HG03045 (cell line): ENCODE measurements around the gene AEN.
"Not testable (repeated sequence)": the region's sequence is repeated elsewhere in the genome, so short reads cannot be mapped to it uniquely, and the experiment has no call there.

Experiments
- ATAC-seq: cut with Tn5 transposase; IDR thresholded peaks from one replicate; pipeline ENCODE4 v1.9.1; 2021; ENCODE audit warnings: mild to moderate bottlenecking, moderate library complexity; ENCODE audit not compliant: unreplicated experiment

Gene AEN

DNA sequence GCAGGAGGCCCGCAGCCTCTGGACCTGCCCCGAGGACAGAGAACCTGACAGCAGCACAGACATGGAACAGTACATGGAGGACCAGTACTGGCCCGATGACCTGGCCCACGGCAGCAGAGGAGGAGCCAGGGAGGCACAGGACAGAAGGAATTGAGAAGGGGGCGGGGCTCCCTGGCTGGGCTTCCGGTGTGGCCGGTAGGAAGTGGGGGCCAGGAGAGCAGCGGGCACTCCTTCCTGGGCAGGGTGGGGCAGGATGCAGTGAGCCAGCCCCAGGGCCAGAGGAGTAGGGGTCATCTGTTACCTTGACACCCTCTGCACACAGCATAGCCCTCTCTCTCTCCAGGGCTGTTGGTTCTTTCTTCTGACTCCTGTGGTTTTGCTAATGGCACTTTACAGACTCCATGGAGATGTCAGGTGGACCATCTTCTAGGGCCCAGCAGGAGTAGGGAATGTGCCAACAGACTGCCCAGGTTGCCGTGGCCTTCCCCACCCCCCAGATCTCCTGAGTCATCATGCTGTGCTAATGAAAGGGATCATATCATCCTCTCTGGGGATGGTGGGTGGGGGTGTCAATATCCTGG is 9.1 kb downstream of the AEN start:
- ATAC-seq: no peak

DNA sequence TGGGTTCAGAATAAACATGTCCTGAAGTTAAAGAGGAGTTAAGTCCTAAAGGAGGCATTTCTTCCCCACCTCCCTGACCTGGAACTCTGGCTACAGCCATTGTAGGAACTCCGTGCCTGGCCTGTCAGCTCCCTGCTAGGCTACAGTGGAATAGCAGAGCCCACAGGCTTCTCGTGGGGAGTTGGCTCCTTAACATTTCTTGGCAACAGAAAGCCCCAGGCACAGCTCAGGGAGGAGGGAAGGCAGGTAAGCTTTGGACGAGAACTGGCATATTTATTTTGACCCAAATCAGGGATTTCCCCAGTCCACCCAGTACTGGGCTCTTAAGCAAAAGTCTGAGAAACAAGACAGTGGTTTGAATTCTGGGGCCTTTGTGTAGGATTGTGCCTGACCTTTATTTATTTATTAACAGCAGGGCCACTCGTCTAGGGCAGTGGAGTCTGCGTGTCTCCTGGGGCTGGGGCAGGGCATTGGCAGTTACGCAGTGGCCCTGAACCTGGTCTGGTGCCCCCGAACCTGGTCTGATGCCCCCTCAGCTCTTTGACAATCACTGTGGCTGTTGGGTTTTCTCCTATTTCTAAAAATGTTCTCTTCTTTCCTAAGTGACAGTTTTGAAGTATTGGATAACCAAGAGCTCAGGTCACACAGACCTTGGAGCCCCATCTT is 9.8 kb downstream of the AEN start:
- no peak for ATAC-seq

GRCh38 chr15:88631464-88632028 is 10.4 kb downstream of the AEN start:
- no peak for ATAC-seq

GRCh38 chr15:88632797-88633196 is 11.7 kb downstream of the AEN start:
- ATAC-seq: not testable (repeated sequence)

- no peak for ATAC-seq
Observed at GRCh38 chr15:88634449-88634848, 13.3 kb downstream of the AEN start.

- ATAC-seq: peak; percentile 22
Observed at GRCh38 chr15:88635318-88635717, 14.2 kb downstream of the AEN start.

GRCh38 chr15:88636050-88636449 is 14.9 kb downstream of the AEN start:
- no peak for ATAC-seq

GRCh38 chr15:88636654-88637053 is 15.5 kb downstream of the AEN start:
- no peak for ATAC-seq

GRCh38 chr15:88637436-88637835 is 16.3 kb downstream of the AEN start:
- no peak for ATAC-seq

GRCh38 chr15:88637841-88638625 is 16.9 kb downstream of the AEN start:
- ATAC-seq: no peak

DNA sequence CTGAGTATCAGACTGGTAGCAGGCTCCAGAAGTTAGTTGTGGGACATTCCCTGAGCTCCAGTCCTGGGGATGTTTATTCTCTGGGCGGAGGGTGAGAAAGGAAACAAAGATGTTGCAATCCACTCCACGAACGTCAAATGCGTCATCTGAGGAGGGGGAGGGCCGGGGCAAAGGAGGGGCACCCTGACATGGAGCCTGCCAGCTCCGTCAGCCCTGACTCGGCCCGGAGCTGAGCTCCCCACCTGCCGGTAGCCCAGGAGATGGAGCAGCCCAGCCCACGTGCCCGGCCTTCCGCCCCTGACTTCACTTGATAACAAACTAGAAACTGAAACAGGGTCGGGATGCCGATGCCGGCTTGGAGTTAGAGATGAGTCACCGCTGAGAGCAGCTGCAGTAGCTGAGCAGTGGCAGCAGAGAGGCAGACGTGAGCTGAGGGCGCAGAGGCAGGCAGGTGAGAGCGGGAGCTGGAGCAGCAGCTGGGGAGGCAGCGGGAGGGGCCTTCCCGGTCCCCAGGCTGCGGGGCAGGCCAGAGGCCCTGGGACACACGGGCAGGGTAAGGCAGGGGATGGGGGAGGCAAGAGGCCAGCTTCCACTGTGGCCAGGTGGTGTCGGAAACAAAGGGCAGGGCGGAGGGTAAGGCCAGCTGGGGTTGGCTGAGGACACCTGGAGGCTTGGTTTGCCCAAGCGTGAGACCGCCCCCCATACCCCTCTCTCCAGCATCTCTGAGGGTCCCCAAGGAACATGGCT is 17.7 kb downstream of the AEN start, which contains the start of gene ISG20:
Gene ISG20, plus strand, starts transcription at position 391 of the 747 bp plus-strand sequence. Its CDS starts 351 bp downstream, at position 742.
- peak; percentile 70 for ATAC-seq

GRCh38 chr15:88641959-88642452 is 20.9 kb downstream of the AEN start:
- ATAC-seq: no peak

GRCh38 chr15:88642514-88642913 is 21.4 kb downstream of the AEN start:
- ATAC-seq: not testable (repeated sequence)

- no peak for ATAC-seq
Observed at GRCh38 chr15:88644741-88645140, 23.6 kb downstream of the AEN start.

- ATAC-seq: no peak
Observed at GRCh38 chr15:88645171-88646087, 24.3 kb downstream of the AEN start.

DNA sequence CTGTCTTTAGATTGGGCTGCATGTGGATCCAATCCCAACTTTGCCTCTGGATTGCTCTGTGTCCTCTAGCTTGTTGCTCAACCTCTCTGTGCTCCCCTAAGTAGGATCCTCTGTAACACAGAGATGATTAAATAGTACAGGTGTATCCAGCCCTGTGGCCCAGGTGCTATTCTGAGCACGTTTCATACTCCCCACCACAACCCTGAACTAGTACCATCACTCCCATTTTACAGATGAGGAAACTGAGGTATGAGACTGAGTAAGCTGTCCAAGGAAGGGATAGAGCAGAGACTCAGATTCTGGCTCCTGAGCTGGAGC is 24.9 kb downstream of the AEN start:
- ATAC-seq: no peak

GRCh38 chr15:88646951-88647350 is 25.8 kb downstream of the AEN start:
- ATAC-seq: no peak

- no peak for ATAC-seq
Observed at GRCh38 chr15:88647351-88648105, 26.4 kb downstream of the AEN start.
